Fibroblast of gingiva (primary cell): Measurements from ENCODE around the gene ACOT6.
A peak's percentile ranks its signal among the peaks of the same experiment; 100 is the strongest.
"Not testable (repeated sequence)": the region's sequence is repeated elsewhere in the genome, so short reads cannot be mapped to it uniquely, and the experiment has no call there.

Experiments used
- DNase-seq: peaks from one replicate; pipeline ENCODE4 v3.0.0-alpha.2; 2011; ENCODE audit warnings: low read depth

The ACOT6 gene

GRCh38 chr14:73612339-73613045, at the start of gene ACOT6:
ACOT6 (plus strand) TSS chr14:73612517; CDS start chr14:73612572, 55 bp downstream.
- DNase-seq: peak; percentile 72

DNA sequence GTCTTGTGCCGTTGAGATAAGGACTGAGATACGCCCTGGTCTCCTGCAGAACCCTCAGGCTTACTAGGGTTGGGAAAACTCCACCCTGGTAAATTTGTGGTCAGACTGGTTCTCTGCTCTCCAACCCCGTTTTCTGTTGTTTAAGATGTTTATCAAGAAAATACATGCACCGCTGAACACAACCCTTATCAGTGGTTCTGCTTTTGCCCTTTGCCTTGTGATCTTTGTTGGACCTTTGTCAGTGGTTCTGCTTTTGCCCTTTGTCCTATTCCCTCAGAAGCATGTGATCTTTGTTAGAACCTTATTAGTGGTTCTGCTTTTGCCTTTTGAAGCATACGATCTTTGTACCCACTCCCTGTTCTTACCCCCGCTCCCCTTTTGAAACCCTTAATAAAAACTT, 49.6 kb upstream of the ACOT6 start:
- not testable (repeated sequence) for DNase-seq

- not testable (repeated sequence) for DNase-seq
Observed at GRCh38 chr14:73566431-73566830, 45.9 kb upstream of the ACOT6 start.

DNA sequence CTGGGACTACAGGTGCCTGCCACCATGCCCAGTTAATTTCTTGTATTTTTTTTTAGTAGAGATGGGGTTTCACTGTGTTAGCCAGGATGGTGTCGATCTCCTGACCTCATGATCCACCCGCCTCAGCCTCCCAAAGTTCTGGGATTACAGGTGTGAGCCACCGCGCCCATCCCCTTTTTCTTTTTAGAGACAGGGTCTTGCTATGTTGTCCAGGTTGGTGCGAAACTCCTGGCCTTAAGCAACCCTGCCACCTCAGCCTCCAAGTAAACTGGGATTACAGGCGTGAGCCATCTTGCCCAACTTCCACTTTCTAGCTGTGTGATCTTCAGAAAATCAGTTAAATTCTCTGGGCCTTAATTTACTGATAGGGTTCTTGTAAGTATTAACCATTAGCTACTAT, 45.4 kb upstream of the ACOT6 start:
- DNase-seq: not testable (repeated sequence)

DNA sequence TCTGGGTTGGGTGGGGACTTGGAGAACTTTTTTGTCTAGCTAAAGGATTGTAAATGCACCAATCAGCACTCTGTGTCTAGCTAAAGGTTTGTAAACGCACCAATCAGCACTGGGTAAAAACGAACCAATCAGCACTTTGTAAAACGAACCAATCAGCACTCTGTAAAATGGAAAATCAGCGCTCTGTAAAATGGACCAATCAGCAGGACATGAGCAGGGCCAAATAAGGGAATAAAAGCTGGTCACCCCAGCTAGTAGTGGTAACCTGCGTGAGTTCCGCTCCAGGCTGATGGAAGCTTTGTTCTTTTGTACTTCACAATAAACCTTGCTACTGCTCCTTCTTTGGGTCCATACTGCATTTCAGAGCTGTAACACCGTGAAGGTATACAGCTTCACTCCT, 45.0 kb upstream of the ACOT6 start:
- no peak for DNase-seq

GRCh38 chr14:73567951-73568885, 44.1 kb upstream of the ACOT6 start:
- DNase-seq: peak; percentile 54

GRCh38 chr14:73568886-73569184, 43.5 kb upstream of the ACOT6 start:
- DNase-seq: not testable (repeated sequence)

GRCh38 chr14:73569185-73569958, 42.9 kb upstream of the ACOT6 start, which contains the start of gene ACOT2:
ACOT2 (plus strand) TSS chr14:73569213; CDS start chr14:73569241, 28 bp downstream.
- DNase-seq: peak; percentile 96

DNA sequence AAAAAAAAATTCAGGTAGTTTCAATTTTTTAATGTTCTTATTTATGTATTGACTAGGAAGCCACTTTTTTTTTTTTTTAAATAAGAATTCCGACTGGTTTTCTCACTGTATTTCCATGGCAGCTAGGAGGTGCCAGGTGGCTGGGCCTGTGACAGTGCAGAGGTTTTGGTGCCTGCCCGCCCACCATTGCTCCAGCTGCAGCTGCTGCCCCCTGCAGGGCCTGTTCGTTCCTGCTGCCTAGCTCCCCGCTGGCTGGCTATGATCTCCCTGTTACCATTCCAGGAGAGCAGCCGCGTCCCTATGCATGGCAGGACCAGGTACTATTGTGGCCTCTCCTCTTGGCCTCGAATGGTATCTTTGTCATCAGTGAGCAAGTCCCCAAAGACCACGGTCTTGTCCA, 41.4 kb upstream of the ACOT6 start:
- peak; percentile 31 for DNase-seq

GRCh38 chr14:73573034-73573433, 39.3 kb upstream of the ACOT6 start:
- DNase-seq: not testable (repeated sequence)

DNA sequence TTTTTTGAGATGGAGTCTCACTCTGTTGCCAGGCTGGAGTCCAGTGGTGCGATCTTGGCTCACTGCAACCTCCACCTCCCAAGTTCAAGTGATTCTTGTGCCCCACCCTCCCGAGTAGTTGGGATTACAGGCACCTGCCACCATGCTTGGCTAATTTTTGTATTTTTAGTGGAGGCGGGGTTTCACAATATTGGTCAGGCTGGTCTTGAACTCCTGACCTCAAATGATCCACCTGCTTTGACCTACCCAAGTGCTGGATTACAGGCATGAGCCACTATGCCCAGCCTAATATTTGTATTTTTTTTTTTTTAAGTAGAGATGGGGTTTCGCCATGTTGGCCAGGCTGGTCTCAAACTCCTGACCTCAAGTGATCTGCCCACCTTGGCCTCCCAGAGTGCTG, 38.6 kb upstream of the ACOT6 start:
- DNase-seq: not testable (repeated sequence)

- not testable (repeated sequence) for DNase-seq
Observed at GRCh38 chr14:73574251-73574650, 38.1 kb upstream of the ACOT6 start.

- DNase-seq: no peak
Observed at GRCh38 chr14:73576391-73576790, 35.9 kb upstream of the ACOT6 start.

DNA sequence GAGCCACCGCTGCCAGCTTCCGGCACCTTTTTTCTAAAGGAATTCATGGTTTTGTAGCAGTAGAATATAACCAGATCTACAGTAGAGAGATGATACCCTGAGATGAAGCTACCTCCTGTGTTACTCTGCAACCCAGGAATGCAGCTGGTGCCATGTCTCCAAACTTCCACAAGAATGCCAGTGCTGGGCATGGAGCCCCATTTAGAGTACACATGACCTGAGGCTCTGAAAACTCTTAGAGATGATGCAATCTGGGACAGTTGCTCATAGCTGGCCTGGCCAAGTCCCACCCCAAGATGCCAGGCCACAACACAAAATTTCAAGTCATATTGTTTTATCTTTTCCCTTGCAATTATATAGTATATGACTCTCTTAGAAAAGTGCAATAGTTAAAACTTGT, 35.1 kb upstream of the ACOT6 start:
- not testable (repeated sequence) for DNase-seq

DNA sequence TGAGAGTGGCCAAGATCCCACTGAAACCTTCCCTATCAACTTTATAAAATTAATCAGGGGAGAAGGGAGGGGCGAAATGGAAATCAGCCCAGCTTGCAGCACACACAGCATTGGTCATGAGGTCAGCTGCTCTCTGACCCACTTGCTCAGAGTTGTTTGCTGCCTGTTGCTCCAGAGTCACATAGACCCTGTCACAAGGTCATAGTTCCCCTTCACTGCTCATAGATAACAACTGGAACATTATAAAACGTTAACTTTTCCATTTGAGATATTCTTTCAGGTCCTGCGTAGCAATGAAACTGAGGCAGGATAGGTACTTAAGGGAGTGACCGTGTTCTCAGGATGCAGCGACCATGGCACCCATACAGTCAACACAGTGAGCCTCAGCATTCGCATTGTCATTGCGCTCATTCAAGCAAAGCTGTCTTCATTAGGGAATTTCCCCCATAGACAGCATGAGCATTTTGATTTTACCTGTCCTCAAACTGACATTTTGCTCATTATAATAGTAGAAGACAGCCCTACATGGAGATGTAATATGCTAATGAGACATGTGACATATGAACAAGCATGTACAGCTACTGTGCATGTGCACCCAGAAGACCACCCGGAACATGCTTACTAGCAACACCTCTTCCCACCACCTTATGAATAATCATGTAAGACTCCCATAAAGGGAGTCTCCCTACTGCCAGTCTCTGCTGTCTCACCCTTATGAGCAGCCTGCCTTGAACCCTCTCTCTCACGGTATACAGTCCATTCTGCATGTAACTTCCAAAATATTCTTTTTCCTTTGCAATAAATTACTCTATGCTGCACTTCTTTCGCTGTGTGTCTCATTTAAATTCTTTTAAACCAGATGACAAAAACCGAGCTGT, 30.0 kb upstream of the ACOT6 start:
- not testable (repeated sequence) for DNase-seq

DNA sequence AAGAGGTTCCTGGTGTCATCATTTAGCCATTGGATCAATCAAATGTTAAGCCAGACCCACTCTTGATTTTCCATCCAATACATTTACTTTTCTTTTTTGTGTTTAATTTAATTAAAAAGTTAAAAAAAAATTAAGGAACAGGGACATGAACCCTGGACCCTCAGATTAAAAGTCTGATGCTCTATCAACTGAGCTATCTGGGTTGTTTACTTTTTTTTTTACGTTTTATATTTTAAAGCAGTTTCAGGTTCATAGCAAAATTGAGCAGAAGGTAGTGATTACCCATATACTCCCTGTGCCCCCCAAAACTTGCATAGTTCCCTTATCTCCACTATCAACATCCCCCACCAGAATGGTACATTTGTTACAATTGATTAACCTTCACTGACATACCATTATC, 23.6 kb upstream of the ACOT6 start:
- no peak for DNase-seq

GRCh38 chr14:73589116-73589515, 23.2 kb upstream of the ACOT6 start:
- DNase-seq: no peak

DNA sequence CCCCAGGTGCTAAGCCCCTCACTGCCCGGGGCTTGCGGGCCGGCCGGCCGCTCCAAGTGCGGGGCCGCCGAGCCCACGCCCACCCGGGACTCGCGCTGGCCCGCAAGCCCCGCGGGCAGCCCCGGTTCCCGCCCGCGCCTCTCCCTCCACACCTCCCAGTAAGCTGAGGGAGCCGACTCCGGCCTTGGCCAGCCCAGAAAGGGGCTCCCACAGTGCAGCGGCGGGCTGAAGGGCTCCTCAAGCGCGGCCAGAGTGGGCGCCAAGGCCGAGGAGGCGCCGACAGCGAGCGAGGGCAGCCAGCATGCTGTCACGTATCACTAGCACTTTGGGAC, 21.7 kb upstream of the ACOT6 start:
- DNase-seq: not testable (repeated sequence)

- peak; percentile 38 for DNase-seq
Observed at GRCh38 chr14:73591690-73592449, 20.4 kb upstream of the ACOT6 start, which contains the start of gene ACOT4. ACOT4 (plus strand) TSS chr14:73591873; CDS start chr14:73591960, 87 bp downstream.

GRCh38 chr14:73594491-73594890, 17.8 kb upstream of the ACOT6 start:
- no peak for DNase-seq

DNA sequence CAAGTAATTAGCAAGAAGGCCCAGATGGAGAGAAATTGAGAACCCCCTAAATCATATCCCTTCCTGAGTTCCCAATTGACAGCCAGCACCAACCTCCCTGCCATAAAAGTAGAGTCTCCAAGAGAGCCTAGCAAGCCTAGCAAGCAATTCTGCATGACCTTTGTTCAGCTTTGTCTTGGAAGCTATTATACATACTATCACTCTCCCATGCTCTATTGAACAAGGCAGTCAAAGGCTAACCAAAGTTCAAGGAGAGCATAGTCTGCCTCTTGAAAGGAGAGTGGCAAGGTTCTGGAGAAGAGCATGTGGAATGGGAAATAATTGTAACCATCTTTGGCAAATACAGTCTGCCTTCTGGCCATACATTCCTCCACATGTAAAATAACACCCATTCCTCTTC, 12.8 kb upstream of the ACOT6 start:
- DNase-seq: no peak
